ENCODE results near the gene HOXB7.

Gene HOXB7

DNA sequence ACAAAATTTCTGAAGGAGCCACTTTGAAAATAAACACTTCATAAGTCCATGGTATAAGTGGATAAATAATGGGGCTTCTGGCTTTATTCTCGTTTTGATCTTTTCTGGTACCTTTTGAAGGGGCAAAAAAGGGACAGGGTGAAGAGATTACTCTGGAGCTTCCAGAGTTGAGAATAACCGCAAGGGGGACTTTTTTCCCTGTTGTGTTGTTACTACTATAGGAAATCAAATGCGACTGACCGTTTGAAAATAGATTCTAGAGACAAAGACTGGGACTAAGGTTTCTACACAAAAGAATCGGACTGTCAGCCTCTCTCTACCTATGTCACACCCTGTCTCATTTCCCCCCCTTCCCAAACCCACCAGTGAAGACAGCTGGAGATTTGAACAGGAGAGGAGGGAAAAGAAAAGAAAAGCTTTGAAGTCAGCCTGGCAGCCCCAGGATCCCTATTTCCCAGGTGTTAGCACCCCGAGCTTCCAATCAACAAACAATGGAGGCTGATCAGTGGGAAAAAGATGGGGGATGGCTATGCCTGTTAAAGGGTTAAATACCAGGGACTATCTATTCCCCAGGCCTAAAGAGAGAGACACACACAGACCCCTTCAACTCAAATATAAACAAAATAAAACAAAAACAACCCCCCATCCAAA, 41.0 kb downstream of the HOXB7 start:
- DNase-seq: no peak

DNA sequence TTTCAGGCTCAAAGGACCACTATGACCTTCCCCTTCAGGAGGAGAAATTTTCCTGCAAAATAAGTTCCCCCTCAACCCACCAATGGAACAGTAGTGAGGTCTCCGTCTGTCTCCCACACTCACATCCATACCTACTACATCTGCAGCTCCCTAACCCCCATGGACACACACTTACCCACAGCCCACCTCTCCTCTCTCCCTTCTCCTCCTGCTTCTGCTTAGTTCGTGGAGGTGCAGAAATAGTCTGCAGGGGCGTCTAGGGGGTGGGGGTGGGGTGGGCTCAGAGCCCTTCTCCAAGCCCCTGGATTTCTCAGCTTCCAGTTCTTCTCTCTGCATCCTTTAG, 41.6 kb downstream of the HOXB7 start:
- DNase-seq: no peak

DNA sequence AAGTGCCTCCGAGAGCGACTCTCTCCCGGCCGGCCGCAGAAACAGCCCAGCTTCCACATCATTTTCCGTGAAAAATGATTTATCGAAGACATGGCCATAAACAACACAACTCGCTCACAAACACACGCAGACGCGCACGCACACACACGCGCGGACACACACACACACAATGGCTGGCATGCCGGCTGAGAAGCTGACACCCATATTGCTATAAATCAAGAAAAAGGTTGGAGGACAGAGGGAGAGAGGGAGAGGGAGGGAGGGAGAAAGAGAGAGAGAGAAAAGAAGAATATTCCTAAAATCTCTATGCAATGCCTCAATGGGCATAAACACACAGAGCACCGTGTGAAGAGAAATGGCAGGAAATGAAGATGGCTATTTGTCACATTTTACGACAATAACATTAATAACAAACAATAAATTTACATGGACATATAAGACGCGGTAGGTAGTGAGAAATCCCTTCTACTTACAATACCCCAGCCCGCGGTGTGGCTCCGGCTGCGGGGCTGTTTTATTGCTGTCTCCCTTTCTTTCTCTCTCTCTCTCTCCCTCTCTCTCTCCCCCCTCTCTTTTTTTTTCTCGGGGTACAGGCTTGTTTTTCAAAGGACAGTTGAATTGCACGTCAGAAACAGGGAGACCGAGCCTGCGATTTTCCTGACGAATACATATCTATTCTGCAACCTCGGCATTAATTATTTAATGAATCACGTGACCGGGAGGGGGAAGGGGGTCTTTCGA, 42.1 kb downstream of the HOXB7 start:
- no peak for DNase-seq

DNA sequence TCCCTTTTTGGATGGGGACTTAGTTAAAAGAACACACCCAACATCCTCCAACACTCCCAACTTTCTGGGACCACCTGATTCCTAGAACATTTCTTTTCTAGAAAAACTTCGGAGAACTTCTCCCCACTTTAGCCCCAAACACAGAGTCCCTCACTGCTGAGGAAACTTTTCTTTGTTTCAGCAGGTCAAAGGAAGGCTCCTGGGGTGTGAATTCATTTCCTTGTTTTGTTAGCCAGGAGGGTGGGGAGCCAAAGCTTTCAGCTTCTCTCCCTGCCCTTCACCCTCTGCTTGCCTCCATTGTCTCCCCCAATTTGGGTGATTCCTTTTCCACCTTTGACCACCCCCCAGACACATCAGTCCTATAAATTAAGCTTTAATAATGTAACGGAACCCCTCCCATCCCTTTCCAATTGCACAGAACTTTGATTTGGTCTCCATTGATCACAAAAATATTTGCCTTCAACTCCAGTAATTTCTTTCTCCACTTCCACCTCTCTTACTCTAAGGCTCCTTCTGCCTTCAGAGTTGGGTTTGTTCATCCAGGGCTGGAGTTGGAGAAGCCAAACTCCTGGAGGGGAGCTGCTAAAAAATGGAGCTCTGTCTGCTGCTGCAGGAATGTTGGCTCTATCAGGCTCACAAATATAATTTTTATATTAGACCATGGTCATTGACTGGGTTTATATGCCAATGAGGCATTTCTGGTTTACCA, 43.0 kb downstream of the HOXB7 start:
- DNase-seq: no peak

DNA sequence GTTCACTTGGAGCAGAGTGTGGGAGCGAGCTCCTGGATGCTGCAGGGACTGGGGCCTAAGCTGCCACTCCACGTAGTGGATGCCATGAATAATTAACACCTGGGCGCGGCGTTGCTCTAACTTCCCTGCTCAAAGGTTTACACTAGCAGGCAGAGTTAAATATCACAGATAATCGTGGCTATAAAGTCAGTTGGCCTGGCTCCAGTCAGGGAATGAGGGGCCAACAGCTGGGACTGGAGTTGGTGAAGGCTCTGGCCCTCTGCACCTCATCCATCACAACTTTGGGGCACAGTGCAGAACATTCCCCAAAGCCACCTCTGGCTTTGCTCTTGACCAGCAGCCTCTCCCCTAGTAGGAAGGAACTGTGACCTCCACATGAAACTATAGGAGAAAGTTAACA, 43.6 kb downstream of the HOXB7 start:
- DNase-seq: no peak

DNA sequence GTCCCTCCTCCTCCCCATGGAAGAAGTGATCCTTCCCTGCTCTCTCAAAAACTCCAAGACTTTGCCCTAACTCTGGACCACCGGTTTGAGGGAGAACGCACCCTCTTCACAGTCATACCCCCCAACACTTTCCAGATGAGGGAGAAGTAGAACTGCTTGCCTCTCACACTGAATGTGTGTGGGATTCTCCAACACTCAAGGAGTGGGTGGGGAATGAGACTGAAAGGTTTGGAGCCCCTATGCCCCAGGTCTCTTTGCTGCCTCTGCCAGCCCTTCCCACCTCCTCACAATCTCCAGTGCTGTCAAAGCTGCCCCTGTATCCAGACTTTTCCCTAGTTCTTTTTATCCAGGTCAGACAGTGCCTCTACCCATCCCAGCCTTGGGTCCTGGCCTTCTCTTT, 44.1 kb downstream of the HOXB7 start:
- DNase-seq: no peak

DNA sequence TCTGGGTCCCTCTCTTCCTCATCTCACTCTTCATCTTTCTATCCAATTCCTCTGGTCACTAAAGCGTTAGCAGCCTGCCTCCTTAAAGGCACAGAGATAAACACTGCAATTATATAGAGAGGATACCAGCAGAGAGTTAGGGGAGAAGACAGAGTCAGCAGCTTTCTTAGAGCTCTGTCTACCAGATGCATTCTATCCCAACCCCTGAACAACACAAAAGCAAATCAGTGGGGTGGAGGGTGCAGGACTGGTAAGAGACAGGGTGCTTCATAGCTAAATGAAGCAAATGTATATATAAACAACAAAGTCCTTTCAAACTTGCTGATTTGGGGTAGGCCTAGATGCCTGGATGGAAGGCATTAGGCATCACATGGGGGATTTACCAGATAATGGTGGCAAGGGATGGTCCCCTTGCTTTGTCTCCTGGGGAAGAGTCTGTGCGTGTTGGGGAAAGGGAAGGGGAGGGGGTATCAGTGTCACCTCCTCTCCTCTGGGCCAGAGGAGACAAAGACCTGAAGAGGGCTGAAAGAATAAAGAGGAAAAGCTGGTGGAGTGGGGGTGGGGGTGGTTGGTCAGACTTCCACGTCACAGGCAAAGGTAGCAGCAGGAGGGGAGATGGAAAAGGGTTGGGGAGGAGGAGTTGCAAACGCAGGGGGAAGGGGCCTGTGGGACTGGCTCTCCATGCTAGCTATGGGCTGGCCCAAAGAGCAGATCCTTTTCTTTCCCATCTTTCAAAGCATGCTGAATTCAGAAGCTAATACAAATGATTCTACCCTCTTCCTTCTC, 44.7 kb downstream of the HOXB7 start:
- DNase-seq: no peak

DNA sequence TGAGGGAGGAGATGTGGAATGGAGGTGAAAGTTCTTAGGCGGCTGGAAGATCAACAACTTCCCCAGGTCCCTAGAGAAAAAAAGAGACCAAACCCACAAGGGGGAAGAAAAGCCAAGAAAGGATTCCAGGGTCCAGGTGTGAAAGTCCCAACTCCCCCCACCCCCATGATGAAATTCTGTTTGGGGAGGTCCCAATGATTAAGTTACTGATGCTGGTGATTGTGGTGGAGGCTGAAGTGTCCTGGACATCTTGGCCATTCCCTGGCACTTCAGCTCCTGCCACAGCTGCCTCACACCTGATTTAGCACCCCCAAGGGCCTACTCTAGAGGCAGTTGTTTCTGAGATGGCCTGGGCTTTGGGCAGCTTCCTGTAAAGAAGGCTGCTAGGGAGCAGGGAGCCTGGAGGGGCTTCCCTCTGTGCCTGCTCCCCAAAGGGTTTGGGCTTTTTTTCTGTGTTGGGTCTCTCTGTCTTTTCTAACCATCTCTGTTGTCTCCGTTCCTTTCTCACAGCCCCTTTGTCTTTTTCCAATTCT, 45.7 kb downstream of the HOXB7 start:
- DNase-seq: no peak

DNA sequence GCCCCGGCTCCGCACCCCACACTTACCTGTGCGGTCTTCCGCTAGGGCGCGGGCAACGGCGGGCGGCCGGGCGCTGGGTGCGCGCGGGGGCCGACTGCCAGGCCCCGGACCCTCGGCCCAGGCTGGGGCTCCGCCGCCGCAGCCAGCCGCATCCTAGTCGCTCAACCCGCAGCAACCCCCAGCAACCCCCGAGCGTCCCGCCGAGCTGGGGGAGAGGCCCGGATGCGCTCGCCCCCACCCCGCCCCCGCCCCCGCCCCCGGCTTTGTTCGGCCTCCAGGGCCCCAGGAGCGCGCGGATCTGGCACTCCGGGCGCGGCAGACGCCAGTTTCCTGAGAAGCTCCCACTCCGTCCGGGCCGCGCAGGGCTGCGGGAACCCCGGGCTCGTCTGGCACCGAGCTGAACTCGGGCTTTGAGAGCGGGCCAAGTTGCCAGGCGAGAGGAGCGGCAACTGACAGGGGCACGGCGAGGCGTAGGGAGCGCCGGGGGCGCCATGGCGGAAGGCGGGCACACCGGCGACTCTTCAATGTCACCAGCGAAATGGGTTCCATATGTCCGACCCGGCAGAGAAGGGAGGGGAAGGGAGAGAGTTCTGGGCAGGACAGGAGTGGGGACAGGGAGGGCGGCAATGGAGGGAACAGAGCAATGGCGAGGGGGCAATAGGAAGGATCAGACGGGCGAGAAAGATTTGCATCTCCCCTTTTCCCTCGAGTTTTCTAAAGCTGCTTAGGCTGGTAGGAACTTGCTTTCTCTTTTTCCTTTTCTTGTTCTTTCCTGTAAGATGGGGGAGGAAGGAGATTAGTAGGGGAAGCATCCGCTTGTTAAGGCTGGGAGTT, 46.4 kb downstream of the HOXB7 start:
- DNase-seq: no peak

DNA sequence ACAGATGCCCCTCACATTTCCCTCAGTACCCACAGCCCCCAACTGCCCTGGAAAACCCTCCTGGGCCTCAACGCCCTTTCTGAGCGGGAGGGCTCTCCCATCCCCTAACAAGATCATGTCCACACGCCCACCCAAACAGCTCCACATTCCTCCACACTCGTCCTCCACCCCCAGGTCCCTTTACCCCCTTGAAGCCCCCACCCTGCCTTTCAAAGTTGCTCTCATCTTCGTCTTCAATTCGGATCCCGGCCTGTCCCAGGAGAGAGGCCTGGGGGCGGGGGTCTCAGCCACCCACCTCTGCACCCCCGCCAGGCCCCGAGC, 47.0 kb downstream of the HOXB7 start:
- no peak for DNase-seq

DNA sequence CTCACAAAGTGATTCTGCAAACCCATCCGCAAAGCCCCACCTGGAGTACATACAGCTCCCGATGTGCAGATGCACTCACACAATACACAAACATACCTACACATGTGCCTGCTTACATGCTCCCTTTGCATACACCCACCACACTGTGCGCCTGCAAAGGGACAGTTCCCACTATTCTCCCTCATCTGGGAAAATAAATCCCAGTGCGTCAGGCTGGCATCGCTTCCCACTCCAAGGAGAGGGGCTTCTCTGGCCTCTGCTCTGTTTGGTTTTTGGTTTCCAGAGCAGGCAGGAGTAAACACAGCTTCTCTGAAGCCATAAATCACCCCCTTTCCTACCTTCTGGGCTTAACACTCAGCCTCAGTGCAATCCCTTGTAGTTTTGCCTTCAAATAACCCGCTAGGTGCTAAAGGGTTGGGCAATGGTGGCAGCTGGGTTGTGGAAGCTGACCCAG, 47.4 kb downstream of the HOXB7 start:
- DNase-seq: no peak

DNA sequence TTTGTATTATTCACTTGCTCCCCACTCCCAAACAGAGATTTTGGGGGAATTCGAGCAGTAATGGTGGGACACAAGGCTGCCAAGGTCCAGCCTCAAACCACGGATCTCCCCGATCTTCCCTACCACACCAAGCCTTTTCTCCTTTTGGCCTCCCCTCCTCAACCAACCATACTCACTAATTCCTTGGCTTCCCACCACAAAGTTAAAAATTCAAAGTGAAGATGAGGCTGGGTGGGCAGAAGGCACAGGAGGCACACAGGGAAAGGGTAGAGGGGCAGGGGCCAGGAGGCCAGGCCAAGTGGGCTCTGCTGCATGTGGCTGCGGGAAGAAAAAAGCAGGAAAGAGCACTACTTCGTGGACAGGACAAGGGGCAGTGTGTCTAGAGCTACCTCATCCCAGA, 47.9 kb downstream of the HOXB7 start:
- DNase-seq: no peak

DNA sequence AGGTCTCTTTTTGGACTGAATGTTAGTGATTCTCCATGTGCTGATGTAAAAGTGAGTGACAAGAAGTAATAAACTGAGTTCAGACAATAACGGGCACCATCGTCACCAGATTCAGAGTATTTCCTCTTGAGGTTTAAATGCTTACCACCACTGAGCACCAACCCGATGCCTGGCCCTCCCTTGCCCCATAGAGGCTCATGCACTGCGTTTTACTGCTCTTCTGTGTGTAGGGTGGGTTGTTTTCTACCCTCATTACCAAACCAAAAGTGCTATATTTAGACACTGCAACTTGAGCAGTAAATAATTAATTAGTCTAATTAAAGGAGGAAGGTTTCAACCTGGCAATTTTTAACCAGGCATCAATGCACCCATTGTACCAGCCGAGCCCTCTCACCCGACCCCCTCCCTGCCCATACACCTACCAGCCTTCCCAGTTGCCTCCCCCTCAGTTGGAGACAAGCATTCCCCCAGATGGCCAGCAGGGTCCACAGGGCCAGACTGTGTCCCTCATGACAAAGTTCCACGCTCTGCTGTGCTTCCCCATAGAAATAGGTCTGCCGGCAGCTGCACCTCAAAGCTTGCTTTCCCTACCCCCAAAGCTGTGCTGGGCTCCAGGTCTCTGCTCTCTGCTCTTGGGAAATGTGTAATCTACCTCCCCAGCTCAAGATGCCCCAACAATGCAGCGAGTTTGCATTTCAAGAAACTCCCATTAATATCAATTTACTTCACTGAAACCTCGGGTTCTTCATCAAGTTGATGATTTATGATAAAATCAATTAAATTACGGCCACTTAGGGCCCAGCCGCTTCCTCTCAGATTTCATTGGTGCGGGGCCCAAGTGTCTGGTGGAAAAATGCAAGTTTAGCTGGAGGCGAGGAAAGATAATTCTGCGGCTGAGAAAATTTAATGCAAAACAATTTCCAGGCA, 48.7 kb downstream of the HOXB7 start:
- no peak for DNase-seq

DNA sequence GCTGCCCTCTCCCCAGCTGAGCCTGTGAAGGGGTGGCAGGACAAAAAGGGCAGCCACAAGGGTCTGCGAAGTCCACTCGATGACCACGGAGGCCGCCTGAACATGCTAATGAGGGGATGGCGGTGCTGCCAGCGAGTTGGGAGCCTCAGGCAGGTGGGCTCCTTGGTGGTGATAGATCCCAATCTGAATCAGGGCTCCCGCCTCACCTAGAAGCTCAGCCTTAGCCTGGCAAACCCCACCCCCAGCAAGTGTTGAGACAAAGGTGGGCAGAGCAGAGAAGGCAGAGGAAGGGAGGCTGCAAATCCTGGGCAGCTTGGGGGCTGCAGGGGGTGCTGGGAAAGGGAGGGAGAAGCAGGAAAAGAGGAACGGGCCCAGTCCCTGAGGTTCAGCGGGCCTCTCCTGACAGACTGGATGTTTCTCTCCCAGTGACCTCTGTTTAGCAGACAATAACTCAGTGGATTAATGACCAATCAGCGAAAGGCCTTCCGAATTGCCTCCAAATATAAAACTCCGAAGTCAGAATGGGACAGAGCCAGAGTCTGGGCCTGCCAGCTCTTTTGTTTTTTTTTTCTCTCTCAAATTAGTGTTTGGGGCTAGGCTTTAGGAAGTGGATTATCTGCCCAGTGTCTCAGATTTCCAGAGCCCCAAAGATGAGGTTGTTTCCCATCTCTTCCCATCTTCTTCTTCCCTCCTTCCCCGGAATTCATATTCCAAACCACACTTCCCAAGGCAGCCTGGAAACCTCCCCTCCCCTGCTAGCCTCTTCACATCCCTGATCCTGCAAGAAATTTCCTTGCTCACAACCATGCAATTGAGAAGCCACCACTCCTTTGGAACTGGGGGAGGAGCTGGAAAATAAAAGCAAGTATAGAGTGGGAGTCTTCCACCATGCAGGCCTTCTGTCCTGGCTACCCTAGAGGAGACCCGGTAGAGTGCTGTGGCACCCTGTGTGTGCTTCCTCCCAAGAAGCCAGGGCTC, 50.7 kb downstream of the HOXB7 start:
- no peak for DNase-seq

DNA sequence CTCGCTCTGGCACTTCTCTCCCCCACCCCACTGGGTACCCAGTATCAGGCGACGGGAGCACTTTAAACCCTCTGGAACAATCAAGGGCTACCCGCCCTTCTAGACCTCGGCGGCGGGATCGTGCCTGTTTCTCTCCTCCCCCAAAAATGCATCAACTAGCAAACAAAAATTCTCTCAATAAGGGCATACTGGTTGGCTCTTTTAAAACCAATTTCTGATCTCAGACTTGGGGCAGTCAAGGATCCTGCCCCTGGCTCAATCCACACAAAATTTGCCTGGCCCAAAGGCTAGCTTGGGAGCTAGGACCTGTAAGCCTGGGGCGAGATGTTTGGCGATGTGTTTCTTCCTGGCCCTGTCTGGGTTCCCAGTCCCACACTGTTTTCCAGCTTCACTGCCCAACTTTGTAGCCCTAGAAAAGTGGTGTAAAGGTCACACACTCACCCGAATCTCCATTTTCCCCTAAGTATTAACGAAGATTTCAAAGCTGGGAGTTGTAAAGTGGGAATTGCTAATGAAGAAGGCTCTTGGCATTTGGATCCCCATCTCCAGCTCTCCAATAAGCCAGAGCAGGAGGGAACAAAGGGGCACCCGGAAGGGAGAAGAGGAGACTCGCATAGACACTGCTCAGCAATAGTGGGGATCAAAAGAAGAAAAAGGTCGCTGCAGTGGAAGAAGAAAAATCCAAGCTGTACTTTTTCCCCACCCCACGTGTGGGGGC, 51.5 kb downstream of the HOXB7 start:
- DNase-seq: no peak

DNA sequence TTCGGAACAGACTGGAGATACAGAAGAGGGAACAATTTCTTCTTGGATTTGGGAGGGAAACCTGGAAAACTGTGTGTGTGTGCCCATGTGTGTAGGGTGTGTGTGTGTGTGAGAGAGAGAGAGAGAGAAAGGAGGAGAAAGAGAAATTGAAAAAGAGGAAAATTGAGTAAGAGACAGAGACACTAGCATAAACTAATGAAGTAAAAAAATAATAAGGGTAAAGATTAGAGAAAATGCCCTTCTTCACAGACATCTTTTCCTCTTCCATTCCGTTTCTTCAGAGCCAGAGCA, 52.0 kb downstream of the HOXB7 start:
- DNase-seq: no peak

DNA sequence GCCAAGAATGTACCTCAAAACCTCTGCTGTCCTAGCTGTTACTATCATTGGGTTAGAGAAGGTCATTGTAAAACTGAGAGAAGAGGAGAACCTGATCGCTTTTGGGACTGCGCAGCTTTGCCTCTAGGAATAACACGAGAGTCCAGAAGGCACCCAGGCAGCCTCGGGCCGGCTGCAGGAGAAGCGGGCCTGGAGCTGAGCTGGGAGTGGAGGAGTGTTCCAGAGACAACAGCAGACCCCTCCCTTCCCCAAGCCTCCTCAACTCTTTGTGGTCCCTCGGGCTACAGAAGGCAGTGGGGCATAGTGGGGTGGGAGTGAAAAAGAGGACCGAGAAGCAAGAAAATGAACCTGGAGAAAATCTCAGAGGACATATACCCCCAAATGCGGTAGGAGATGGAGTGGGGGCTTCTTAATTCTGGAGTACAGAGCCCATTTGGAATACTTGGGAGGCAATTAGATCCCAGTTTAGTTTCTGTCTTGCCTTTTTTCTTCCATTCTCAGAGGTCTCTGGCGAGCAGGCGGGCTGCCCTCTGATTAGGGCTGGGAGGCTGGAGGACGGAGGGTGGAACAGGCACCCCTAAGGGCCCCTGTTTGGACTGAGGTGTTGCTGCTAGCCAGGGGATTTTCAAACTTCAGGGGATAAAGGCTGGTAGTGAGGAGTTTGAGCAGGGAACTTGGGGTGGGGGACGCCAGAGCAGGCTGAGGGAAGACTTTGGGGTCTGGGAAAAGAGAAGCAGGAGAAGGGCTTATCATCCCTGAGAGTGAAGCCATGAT, 52.6 kb downstream of the HOXB7 start:
- DNase-seq: no peak
